GM10248 (cell line): ENCODE measurements around the gene BTBD16.

ENCODE experiments used
- CTCF ChIA-PET: fragments of 300-600 bp; sonication (Branson Sonifier 250); formaldehyde crosslinking; extraction: SDS; loops from one replicate; lab custom pipeline; 2021; ENCODE audit warnings: antibody characterized with exemption; lab: Yijun Ruan, JAX
- POLR2A ChIA-PET: fragments of 350-650 bp; sonication (Branson Sonifier 250); formaldehyde crosslinking; extraction: SDS; loops from one replicate; lab custom pipeline; 2020; ENCODE audit warnings: antibody characterized with exemption; lab: Yijun Ruan, JAX
- DNase-seq: peaks from one replicate; pipeline ENCODE4 v3.0.0; 2012; ENCODE audit errors: extremely low spot score
- CTCF ChIP-seq: IDR thresholded peaks from 2 replicates; pipeline ENCODE4 v1.5.1; 2012; ENCODE audit warnings: mild to moderate bottlenecking, low read depth; ENCODE audit errors: extremely low read depth, missing control alignments, control extremely low read depth

The BTBD16 gene

GRCh38 chr10:122310311-122311050 is 39.4 kb downstream of the BTBD16 start:
- CTCF ChIA-PET: interaction anchor here (1.0 to 6.8 kb wide), 6 partner anchors 9 to 255 kb away, joined by 3 to 49 read pairs (median 6); no protein-coding TSS in a partner anchor
- POLR2A ChIA-PET: no interaction called here
- no peak for DNase-seq
- TF ChIP-seq CTCF: no peak

- CTCF ChIA-PET: interaction anchor here (1.2 to 6.8 kb wide), 5 partner anchors 9 to 254 kb away, joined by 3 to 49 read pairs (median 6); no protein-coding TSS in a partner anchor
- POLR2A ChIA-PET: no interaction called here
- TF ChIP-seq CTCF: no peak
- no peak for DNase-seq
Measured at GRCh38 chr10:122311051-122311410, 39.9 kb downstream of the BTBD16 start.

- ChIA-PET POLR2A (no interaction called here), CTCF (interaction anchor here (1.2 to 6.8 kb wide), 5 partner anchors 10 to 254 kb away, joined by 3 to 49 read pairs (median 5); no protein-coding TSS in a partner anchor)
- no peak for DNase-seq
- no peak for TF ChIP-seq CTCF
Measured at GRCh38 chr10:122311716-122312115, 40.6 kb downstream of the BTBD16 start.

- TF ChIP-seq CTCF: no peak
- CTCF ChIA-PET: no interaction called here
- DNase-seq: no peak
- POLR2A ChIA-PET: no interaction called here
Measured at GRCh38 chr10:122316224-122316884, 45.3 kb downstream of the BTBD16 start.

- DNase-seq: no peak
- no peak for TF ChIP-seq CTCF
- ChIA-PET CTCF (interaction anchor here (0.8 to 3.7 kb wide), 3 partner anchors 24 to 113 kb away, joined by 3 to 29 read pairs (median 13); no protein-coding TSS in a partner anchor), POLR2A (no interaction called here)
Measured at GRCh38 chr10:122321960-122322359, 50.9 kb downstream of the BTBD16 start.

- POLR2A ChIA-PET: no interaction called here
- no peak for TF ChIP-seq CTCF
- CTCF ChIA-PET: interaction anchor here (0.8 to 3.7 kb wide), 11 partner anchors 10 to 111 kb away, joined by 3 to 29 read pairs (median 3); no protein-coding TSS in a partner anchor
- no peak for DNase-seq
Measured at GRCh38 chr10:122323189-122323588, 52.1 kb downstream of the BTBD16 start.
